ENCODE measurements around the gene PLXNA4.

PLXNA4 gene

DNA sequence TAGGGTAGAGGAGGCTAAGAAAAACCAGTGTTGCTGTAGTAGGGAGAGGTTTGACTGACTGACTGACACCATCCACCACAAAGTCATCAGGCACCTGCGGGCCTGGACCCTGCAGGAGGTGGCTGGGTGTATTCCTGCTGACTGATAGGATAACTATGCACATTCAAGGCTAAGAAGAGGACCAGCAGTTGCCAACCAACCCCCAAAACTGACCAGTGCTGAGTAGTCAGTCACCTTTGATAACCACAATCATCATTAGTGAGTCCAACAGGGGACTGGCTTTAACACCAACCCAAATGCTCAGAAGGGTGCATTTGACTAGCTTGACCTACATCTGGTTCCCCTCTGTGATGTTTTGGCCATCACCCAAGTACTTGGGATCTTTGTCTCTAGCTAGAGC lies 30.5 kb downstream of the PLXNA4 start:
- Mint-ChIP-seq H3K4me1 (ENCODE audit: low read depth) (peaks cover 17% of the 10 kb centered on the region), H3K36me3 (ENCODE audit: low read depth) (no peaks in the 10 kb centered on the region), H3K27me3 (peaks cover 3% of the 10 kb centered on the region), H3K27ac (no peak overlapping the region), H3K4me3 (no peak overlapping the region), H3K9me3 (peaks cover 12% of the 10 kb centered on the region)
- no peak for DNase-seq

DNA sequence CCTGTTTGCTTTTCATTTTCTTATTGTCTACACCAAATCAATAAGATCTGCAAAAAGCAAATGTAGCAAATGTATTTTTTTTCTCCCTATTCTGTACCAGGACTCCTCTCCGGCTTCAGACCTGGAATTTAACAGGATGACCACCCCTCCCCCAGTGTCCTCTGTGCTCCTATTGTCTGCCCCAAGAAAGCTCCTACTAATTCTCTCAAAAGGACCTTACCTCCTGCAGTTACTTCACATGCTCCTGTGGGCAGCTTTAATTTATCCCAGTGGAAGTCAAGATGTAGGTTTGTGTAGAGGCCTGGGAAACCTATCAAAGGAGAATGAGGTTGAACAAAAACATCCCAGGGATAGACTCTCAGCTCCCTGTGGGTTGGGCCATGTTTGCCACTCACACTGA lies 31.3 kb downstream of the PLXNA4 start:
- Mint-ChIP-seq H3K27ac (no peak overlapping the region), H3K36me3 (ENCODE audit: low read depth) (no peaks in the 10 kb centered on the region), H3K9me3 (peaks cover 10% of the 10 kb centered on the region), H3K4me3 (no peak overlapping the region), H3K27me3 (peaks cover 3% of the 10 kb centered on the region), H3K4me1 (ENCODE audit: low read depth) (peaks cover 17% of the 10 kb centered on the region)
- DNase-seq = no peak

DNA sequence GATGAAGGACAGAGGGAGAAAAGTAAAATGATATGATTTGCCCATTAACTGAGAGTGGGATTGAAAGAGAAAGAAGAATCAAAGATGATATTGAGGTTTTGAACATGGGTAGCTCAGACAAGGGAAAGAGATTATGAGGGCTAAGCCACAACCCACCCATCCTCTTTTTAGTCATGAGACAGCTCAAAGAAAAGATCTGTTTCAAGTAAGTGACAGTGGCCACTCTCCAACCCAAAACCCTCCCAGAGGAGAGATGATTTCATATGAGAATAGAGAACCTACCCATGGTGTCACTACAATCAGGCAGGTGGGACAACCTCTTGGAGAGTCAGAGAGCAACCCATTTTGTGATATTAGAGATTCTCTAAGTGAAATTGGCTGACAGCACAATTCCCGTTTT lies 32.2 kb downstream of the PLXNA4 start:
- DNase-seq = no peak
- Mint-ChIP-seq H3K27me3 (no peaks in the 10 kb centered on the region), H3K36me3 (ENCODE audit: low read depth) (no peaks in the 10 kb centered on the region), H3K4me3 (no peak overlapping the region), H3K9me3 (peaks cover 7% of the 10 kb centered on the region), H3K4me1 (ENCODE audit: low read depth) (peaks cover 16% of the 10 kb centered on the region), H3K27ac (no peak overlapping the region)

GRCh38 chr7:132542895-132543294 lies 33.4 kb downstream of the PLXNA4 start:
- Mint-ChIP-seq H3K4me3 (no peak overlapping the region), H3K27me3 (no peaks in the 10 kb centered on the region), H3K4me1 (ENCODE audit: low read depth) (peaks cover 8% of the 10 kb centered on the region), H3K9me3 (peaks cover 7% of the 10 kb centered on the region), H3K27ac (no peak overlapping the region), H3K36me3 (ENCODE audit: low read depth) (no peaks in the 10 kb centered on the region)
- DNase-seq = no peak

DNA sequence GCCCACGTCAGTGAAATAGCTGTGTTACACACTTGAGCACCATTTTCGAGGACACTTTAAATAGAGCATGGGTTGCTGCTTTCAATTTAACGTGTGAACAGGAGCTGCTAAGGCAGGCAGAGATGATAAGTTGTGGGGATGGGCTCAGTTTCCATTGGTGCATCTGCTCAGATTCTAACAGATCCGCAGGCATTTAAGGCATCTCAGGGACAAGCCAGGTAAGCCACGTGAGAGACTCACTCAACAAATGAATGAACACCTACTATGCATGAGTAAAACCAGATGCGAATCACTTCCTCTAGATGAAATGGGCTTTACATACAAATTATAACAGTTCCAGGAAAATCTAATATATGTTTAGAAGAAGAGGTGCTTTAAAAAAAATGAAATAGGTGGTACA lies 34.6 kb downstream of the PLXNA4 start:
- no peak overlapping the region for H3K27ac Mint-ChIP-seq
- H3K4me1 Mint-ChIP-seq (ENCODE audit: low read depth) = peaks cover 10% of the 10 kb centered on the region
- no peaks in the 10 kb centered on the region for H3K36me3 Mint-ChIP-seq (ENCODE audit: low read depth)

GRCh38 chr7:132537456-132538145 lies 38.7 kb downstream of the PLXNA4 start:
- Mint-ChIP-seq H3K36me3 (ENCODE audit: low read depth) (no peaks in the 10 kb centered on the region), H3K27me3 (no peaks in the 10 kb centered on the region), H3K4me3 (no peak overlapping the region), H3K9me3 (no peaks in the 10 kb centered on the region), H3K4me1 (ENCODE audit: low read depth) (peaks cover 4% of the 10 kb centered on the region), H3K27ac (no peak overlapping the region)
- DNase-seq = no peak

More for the DNA sequence above, 34.6 kb downstream of the PLXNA4 start:
- peaks cover 7% of the 10 kb centered on the region for H3K9me3 Mint-ChIP-seq
- DNase-seq = no peak
- no peaks in the 10 kb centered on the region for H3K27me3 Mint-ChIP-seq
- no peak overlapping the region for H3K4me3 Mint-ChIP-seq

DNA sequence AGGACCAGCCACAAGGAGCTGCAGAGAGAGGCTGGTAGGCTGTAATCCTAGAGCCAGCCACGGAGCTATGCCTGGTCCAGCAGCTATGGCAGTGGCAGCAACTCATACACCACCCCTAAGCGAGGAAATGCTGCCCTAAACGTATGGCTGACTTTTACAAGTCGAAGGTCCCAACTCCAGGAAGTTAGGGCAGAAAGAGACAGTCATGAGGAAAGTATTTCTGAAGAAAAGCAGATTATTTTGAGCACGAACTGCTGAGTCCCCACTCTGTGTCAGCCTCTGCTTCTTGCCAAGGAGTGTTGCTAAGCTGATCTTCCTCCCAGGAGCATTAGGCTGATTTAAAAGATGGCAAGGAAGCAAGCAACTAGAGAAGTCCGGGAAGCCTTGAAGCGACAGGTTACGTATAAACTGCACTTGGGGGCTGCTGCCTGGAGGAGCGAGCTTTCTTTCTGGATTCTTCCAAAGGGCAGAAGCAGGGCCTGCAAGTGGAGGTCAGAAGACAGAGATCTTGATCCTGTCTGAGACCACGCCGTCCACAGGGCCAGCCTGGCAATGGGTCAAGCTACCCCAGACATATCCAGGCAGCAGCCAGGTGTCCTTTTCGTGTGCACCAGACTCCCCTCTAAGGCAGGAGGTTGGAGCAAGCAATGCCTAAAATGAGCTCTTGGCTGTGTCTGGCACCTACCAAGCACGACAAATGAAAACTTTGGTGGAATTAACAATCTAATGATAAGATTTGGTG lies 39.4 kb downstream of the PLXNA4 start:
- no peak overlapping the region for H3K27ac Mint-ChIP-seq
- H3K27me3 Mint-ChIP-seq = no peaks in the 10 kb centered on the region
- DNase-seq = no peak
- H3K9me3 Mint-ChIP-seq = no peaks in the 10 kb centered on the region
- peaks cover 3% of the 10 kb centered on the region for H3K4me1 Mint-ChIP-seq (ENCODE audit: low read depth)
- H3K36me3 Mint-ChIP-seq (ENCODE audit: low read depth) = no peaks in the 10 kb centered on the region
- no peak overlapping the region for H3K4me3 Mint-ChIP-seq

GRCh38 chr7:132533916-132534315 lies 42.4 kb downstream of the PLXNA4 start:
- Mint-ChIP-seq H3K4me3 (no peak overlapping the region), H3K9me3 (no peaks in the 10 kb centered on the region), H3K36me3 (ENCODE audit: low read depth) (no peaks in the 10 kb centered on the region), H3K4me1 (ENCODE audit: low read depth) (peaks cover 10% of the 10 kb centered on the region), H3K27me3 (no peaks in the 10 kb centered on the region), H3K27ac (no peak overlapping the region)
- DNase-seq = no peak

DNA sequence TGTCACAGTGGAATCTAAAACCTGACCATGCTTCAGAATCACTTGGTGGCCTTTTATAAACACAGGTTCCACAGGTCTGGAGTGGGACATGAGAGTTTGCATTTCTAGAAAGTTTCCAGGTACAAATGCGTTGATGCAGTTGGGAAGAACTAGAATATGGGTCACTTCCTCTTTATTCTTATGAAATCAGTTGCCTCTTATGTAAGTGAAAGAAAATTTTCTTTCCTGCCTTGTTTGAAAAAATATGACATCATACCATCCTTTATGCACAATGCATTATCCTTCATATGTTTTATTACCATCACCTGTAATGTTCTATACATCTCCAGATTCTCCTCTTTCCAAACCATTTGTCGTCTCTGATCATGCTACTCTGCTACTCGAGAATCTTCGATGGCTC lies 44.0 kb downstream of the PLXNA4 start:
- no peak for DNase-seq
- Mint-ChIP-seq H3K27ac (no peak overlapping the region), H3K36me3 (ENCODE audit: low read depth) (no peaks in the 10 kb centered on the region), H3K27me3 (peaks cover 4% of the 10 kb centered on the region), H3K9me3 (no peaks in the 10 kb centered on the region), H3K4me3 (no peak overlapping the region), H3K4me1 (ENCODE audit: low read depth) (peaks cover 8% of the 10 kb centered on the region)

- H3K4me1 Mint-ChIP-seq (ENCODE audit: low read depth) = peaks cover 10% of the 10 kb centered on the region
- no peak overlapping the region for H3K4me3 Mint-ChIP-seq
- H3K27ac Mint-ChIP-seq = no peak overlapping the region
- H3K36me3 Mint-ChIP-seq (ENCODE audit: low read depth) = no peaks in the 10 kb centered on the region
- no peaks in the 10 kb centered on the region for H3K9me3 Mint-ChIP-seq
- H3K27me3 Mint-ChIP-seq = peaks cover 4% of the 10 kb centered on the region
- no peak for DNase-seq
Measured at GRCh38 chr7:132531562-132531961, 44.7 kb downstream of the PLXNA4 start.

GRCh38 chr7:132528695-132529094 lies 47.6 kb downstream of the PLXNA4 start:
- Mint-ChIP-seq H3K27me3 (peaks cover 4% of the 10 kb centered on the region), H3K9me3 (no peaks in the 10 kb centered on the region), H3K4me3 (no peak overlapping the region), H3K36me3 (ENCODE audit: low read depth) (no peaks in the 10 kb centered on the region), H3K4me1 (ENCODE audit: low read depth) (peaks cover 18% of the 10 kb centered on the region), H3K27ac (no peak overlapping the region)
- DNase-seq = no peak

- H3K27ac Mint-ChIP-seq = no peak overlapping the region
- no peaks in the 10 kb centered on the region for H3K36me3 Mint-ChIP-seq (ENCODE audit: low read depth)
- no peak overlapping the region for H3K4me3 Mint-ChIP-seq
- peaks cover 4% of the 10 kb centered on the region for H3K27me3 Mint-ChIP-seq
- no peaks in the 10 kb centered on the region for H3K9me3 Mint-ChIP-seq
- DNase-seq = no peak
- peaks cover 18% of the 10 kb centered on the region for H3K4me1 Mint-ChIP-seq (ENCODE audit: low read depth)
Measured at GRCh38 chr7:132527467-132528410, 48.5 kb downstream of the PLXNA4 start.

DNA sequence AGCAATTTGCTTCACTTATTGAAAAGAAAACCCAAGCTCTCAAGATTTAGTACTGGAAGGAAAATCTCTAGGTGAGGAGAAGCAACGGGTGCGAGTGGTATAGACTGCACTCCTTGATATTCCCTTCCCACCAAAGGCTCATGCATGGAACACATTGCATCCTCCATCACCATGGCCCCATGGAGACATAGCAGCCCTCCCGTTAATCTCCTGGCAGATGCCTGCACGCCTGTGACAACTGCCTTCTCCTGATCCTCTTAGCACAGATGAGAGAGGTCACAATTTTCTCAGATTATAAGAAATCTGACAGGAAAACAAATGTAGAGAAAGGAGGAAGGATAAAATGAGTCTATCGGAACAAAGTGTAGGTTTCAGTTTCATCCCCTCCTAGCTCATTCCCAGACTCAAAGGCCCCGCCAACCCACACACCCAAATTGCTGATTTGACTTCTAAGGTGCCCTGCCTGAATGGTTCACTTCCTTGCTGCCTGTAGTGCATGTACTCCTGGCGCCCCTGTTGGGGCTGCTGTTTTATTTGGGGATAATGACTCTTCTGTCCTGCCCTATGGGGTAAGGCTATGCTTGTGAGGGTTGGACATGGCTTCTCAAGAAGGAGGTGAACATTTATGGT lies 50.0 kb downstream of the PLXNA4 start:
- no peaks in the 10 kb centered on the region for H3K9me3 Mint-ChIP-seq
- peaks cover 14% of the 10 kb centered on the region for H3K4me1 Mint-ChIP-seq (ENCODE audit: low read depth)
- H3K27me3 Mint-ChIP-seq = peaks cover 4% of the 10 kb centered on the region
- peak overlapping the region; percentile 56 for H3K27ac Mint-ChIP-seq
- no peak overlapping the region for H3K4me3 Mint-ChIP-seq
- no peaks in the 10 kb centered on the region for H3K36me3 Mint-ChIP-seq (ENCODE audit: low read depth)
- DNase-seq = no peak

- H3K36me3 Mint-ChIP-seq (ENCODE audit: low read depth) = no peaks in the 10 kb centered on the region
Measured at GRCh38 chr7:132521423-132521822, 54.8 kb downstream of the PLXNA4 start.

More at GRCh38 chr7:132521423-132521822, 54.8 kb downstream of the PLXNA4 start:
- no peak overlapping the region for H3K27ac Mint-ChIP-seq
- no peak overlapping the region for H3K4me3 Mint-ChIP-seq
- no peaks in the 10 kb centered on the region for H3K9me3 Mint-ChIP-seq
- no peak for DNase-seq
- H3K4me1 Mint-ChIP-seq (ENCODE audit: low read depth) = peaks cover 7% of the 10 kb centered on the region
- no peaks in the 10 kb centered on the region for H3K27me3 Mint-ChIP-seq
